NCI-H526 treated with DMSO at 0.1 percent for 48 hours (cell line): ENCODE measurements around the gene TBK1.

Source experiments
- DNase-seq: peaks from one replicate; lab custom pipeline; 2025; lab: John Stamatoyannopoulos, UW

The TBK1 gene

DNA sequence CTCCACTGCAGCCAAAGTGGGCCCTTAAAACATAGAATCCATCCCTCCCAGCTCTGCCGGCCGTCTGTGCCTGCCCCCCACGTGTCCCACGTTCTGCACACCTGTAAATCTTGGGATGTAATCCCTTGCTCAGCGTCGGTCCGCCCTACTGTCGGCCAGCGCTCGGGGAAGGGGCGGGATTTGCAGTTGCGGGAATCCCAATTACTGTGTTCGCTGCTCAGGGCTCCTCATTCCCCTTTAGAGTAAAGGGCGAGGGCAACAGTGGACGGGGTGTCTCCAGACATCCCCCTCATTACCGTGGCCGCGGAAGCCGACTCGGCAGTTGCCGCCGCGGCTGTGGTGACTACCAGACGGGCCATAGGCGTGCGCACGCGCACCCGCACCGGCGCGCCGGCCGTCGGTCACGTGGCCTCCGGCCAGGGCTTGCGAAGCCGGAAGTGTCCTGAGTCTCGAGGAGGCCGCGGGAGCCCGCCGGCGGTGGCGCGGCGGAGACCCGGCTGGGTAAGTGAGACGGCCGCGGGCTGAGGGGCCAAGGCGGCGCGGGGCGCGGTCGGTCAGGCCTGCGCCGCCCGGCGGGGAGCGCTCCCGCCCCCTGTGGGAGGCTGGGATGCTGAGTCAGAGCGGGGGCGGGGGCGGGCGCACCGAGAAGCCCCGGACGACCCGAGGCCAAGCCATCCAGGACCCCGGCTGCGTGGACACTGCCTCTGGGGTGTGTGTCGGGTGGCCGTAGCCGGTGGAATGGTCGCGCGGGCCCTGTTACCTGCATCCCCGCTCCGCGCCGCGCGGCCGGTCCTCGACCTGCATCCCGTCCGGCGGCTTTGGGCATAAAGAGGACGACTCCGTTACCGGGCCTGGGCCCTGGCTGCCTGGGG lies at the start of gene TBK1:
Gene TBK1, plus strand, starts transcription at position 434 of the 872 bp plus-strand sequence. CDS start 3,751 bp downstream, outside the sequence.
- DNase-seq, result peak; percentile 74

DNA sequence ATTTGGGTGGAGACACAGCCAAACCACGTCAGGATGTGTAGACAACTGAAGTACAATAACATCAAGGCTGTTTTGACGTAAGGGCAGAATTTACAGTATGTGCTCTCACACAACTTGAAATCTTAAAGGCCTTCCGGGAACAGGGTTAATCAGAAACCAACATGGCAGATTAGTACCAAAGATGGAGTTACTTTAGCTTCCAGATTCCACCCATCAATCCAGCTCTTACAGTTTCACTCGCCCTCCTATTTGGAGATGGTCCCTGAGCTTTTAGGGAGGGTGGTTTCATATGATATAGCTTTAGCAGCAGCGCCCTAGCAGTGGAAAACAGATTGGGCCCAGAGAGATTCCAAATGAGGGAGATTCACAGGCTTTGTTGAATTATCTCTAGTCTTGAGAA lies 49.7 kb upstream of the TBK1 start:
- no peak for DNase-seq

DNA sequence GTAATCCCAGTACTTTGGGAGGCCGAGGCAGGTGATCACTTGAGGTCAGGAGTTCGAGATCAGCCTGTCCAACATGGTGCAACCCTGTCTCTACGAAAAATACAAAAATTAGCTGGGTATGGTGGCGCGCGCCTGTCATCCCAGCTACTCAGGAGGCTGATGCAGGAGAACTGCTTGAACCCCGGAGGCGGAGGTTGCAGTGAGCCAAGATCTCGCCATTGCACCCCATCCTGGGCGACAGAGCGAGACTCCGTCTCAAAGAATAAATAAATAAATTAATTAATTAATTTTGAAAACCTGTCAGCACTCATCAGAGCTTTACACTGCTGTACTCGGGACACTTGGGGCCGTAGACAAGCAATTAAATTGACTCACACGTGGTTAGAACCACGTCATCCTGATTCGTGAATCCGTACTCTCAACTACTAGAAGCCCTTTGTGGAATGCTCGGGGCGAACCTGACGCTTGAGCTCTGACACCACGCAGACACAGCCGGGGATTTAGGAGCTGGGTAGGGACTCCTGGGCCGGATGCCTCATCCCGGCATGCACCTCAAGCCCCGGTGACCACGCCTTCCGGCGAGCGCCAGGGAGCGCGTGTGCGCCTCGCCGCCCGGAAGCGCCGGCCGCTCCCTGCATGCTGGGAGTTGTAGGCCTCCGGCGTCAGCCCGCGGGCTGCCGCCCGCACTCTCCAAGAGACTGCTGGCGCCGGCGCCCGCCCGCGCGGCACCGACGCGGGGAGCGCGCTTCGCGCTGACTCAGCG lies 48.0 kb upstream of the TBK1 start, which contains the start of gene XPOT:
Gene XPOT, plus strand, starts transcription at position 686 of the 763 bp plus-strand sequence. CDS start 5,644 bp downstream, outside the sequence.
- DNase-seq, result peak; percentile 88

GRCh38 chr12:64404470-64405256 lies 47.3 kb upstream of the TBK1 start:
- DNase-seq, result no peak

- no peak for DNase-seq
Observed at GRCh38 chr12:64407342-64408223, 44.3 kb upstream of the TBK1 start.

DNA sequence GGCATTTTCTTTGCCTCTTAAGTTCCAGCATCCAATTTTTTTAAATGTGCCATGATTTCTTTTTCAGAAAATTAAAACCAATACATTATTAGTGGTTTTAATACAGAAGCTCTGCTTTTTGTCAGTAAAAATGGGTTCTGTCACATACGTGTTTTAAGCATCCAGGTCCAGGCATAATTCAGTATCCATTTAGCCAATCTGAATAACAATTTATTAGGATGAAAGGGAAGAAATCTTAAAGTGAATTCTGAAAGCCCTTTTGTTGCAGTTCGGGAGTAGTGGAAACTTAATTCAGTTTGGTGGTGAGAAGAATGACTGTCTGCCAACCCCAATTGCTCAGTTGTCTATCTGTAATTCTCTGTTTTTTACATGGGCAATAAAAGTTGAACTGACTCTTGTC lies 40.5 kb upstream of the TBK1 start:
- DNase-seq, result no peak

DNA sequence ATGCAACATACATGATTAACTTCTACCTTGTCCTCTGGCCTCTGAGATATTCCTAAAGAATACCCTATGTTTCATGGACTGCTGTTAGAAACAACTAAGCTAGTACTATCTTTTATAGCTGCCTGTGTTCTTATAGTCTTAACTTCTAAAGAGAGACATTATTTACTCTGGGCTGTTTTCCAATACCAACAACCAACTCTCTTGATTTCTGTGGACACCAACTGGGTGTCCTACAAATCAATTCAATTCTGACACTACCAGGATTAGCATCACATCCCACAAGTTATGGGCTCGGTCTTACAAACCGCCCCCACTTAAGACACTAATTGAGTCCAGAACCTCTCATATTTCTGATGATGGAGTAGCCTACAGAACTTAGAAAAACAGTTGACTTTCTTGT lies 39.5 kb upstream of the TBK1 start:
- DNase-seq, result no peak

GRCh38 chr12:64413884-64414283 lies 38.0 kb upstream of the TBK1 start:
- DNase-seq, result no peak

DNA sequence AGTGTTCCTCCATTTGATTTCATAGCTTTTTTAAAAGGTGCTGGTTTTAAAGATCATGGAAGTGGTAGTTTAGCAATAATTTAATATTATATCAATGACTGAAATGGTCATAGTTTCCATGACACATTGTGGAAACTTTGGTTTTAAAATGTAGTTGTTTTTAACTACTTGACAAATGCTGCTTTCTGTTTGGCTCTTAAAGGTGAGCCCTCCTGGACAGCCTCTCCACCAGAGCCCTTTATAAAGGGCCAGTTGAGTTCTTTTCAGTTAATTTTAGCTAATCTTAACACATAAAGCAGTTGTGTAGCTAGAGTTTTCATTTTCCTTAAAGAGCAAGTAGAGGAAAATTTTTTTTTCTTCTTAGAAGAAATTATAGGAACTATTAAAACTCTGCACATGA lies 33.7 kb upstream of the TBK1 start:
- DNase-seq, result no peak

DNA sequence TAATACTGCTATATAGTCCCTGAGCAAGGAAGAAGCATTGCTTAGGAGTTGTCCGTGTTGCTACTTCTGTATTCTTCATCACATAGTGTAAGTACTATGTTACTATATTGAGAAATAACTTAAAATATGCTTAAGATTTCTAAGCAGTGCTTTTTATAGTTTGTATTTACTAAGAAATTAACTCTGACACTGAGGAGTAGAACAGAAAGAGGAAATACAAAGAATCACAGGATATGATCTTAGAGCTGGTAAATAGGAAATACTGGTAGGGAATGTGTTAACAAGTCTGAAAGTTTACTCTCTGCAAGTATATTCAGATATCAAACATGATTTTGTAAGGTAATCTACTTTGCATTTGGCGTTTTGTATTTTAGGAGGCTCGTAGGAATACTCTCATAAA lies 32.2 kb upstream of the TBK1 start:
- no peak for DNase-seq

DNA sequence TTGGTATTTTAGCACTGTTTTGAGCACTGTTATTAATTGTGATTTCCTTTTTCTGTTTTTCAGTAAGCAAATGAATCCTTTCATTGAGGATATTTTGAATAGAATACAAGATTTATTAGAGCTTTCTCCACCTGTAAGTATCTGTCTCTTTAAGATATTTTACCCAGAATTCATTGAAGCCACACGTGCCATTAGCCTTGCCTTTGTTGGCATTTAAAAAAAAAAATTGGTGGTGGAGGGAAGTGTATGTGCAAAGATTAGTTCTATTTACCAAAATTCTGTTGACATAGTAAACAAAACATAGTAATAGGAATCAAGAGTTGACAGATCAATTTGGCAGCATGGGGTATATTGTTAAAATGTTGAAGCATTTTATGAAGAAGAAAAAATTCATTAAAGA lies 23.9 kb upstream of the TBK1 start:
- DNase-seq, result no peak

DNA sequence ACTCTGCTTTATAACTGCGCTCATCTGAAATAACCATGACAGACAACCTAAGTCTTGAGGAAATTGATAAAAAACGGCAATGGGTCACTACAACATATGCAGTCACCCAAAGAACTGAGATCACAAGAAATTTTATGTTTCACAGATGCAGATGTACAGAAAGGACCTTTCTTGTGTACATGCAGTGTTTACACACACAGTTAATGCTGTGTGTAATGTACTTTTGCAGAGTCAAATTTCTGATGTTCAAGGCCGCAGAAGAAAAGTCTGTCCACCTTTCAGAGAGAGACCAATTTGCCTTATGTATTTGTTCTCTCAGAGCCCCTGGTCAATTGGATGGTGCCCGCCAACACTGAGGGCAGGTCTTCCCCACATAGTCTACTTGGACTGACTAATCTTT lies 23.0 kb upstream of the TBK1 start:
- DNase-seq, result no peak

DNA sequence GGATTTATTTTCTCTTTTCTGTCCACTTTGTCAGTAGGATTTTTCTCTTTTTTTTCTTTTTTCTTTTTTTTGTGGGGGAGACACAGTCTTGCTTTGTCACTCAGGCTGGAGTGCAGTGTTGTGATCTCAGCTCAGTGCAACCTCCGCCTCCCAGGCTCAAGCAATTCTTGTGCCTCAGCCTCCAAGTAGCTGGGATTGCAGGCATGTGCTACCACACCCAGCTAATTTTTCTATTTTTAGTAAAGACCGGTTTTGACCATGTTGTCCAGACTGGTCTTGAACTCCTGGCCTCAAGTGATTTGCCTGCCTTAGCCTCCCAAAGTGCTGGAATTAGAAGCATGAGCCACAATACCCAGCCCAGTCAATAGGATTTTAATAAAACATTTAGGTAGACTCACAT lies 21.0 kb upstream of the TBK1 start:
- DNase-seq, result no peak

GRCh38 chr12:64431791-64432190 lies 20.1 kb upstream of the TBK1 start:
- DNase-seq, result no peak

DNA sequence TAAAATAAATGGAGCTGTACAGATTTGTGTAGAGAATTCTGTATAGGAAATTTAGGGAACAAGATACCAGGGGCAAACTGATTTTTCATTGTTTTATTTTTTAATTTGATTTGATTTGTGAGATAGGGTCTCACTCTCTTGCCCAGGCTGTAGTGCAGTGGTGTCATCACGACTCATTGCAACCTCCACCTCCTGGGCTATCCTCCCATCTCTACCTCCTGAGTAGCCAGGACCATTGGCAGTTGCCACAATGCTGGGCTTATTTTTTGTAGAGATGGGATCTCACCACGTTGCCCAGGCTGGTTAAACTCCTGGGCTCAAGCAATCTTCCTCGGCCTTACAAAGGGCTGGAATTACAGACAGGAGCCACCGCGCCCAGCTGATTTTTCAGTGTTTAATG lies 18.0 kb upstream of the TBK1 start:
- no peak for DNase-seq

DNA sequence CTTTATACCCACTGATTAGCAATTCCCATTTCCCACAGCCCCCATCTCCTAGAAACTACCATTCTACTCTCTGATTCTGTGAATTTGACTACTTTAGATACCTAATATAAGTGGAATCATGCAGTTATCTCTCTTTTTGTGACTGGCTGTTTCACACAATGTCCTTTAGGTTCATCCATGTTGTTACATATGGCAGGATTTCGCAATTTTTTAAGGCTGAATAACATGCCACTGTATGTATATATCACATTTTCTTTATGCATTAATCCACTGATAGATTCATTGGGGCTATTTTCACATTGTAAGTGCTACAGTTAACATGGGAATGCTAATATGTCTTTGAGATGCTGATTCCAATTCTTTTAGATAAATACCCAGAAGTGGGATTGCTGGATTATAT lies 11.8 kb upstream of the TBK1 start:
- DNase-seq, result no peak

DNA sequence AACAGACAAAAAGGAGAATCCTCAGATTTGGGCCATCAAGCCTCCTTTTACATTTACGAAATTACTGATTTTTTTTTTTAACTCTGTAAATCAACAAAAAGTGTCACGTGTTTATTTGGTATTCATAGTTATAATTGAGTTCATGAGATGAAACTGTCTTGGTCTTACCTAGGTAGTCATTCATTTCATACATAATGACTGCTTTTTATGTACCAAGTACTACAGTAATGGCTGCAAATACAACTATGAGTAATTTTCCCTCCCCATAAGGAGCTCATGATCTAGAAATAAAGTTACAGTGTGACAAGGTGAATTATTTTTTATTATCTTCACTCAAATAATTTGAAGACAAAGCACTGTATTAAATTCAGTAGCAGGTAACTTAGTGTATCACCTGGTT lies 6.4 kb upstream of the TBK1 start:
- no peak for DNase-seq

DNA sequence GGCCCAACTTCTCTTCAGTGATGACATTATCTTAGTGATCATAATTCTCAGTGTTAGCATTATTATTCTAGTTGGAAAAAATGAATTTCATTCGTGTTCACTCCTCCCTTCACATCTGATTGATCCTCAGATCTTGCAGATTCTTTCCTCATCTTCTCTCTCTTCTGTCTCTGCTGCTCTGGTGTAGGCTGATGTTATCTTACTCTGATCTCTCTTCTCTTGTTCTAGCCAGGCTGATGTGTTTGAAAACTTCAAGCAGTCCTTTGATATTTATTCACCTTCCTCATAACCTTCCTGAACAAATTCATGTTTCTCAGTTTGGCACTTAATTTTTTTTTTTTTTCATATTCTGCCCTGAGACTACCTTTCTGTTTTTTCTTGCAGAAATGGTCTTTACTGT lies 5.6 kb upstream of the TBK1 start:
- DNase-seq, result no peak

GRCh38 chr12:64450057-64450640 lies 1.8 kb upstream of the TBK1 start:
- DNase-seq, result no peak

DNA sequence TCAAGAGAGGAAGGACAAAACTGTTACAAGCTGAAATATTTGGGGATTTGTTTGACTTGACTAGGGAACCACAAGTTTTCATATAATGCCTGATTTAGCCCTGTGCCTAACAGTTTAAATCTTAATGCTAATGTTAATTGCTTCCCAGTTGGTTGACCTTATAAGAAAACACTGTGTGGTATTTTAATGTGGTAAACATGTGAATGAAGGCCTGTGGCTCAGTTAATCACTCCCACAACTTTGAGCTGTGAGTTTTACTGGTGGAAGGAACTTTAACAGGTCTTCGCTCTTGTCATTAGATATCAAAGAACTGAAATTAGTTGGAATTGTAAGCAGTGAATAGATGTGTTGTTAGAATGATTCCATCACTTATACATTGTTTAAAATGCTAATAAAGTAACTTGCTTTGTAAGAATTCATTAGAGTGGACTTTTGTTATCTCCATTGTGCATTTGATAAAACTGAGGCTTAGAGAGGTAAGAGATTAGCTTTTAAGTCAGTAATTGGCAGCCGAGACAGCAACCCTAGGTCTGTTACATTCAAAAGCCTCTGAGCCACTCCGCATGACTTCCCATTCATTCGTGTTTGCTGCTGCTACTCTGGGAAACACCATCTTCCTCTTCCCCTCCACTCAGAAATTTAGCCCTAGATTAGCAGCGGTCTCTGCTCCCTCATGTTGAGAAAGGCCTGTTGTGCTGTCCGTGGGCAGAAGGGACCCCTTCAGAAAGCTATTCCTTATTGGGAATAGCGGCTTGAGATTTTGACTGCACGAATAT lies 1.0 kb upstream of the TBK1 start:
- peak; percentile 37 for DNase-seq
